GM12878 (cell line): ENCODE data around the gene IQGAP1. TPM values are rescaled to one million over a fixed set of nuclear protein-coding genes. Genes with fewer than 3 reads are reported as not detected.

Experiments
- ATAC-seq: fragments of 200-7000 bp; cut with Tn5 transposase; 3 replicates; pipeline ENCODE4 v1.9.1; 2020; ENCODE audit warnings: mild to moderate bottlenecking, moderate library complexity
- BruUV-seq: library from RNA; stranded (reverse); fragments of 400-500 nt; replicated peaks from 2 replicates; lab custom pipeline; 2021; lab: Mats Ljungman, UMichigan
- CTCF ChIA-PET: fragments of 300-600 bp; sonication (Branson Sonifier 250); formaldehyde crosslinking; extraction: SDS; loops from one replicate; lab custom pipeline; 2021; ENCODE audit warnings: inconsistent platforms; lab: Yijun Ruan, JAX
- POLR2A ChIA-PET: fragments of 350-600 bp; formaldehyde crosslinking; extraction: SDS; loops from one replicate; lab custom pipeline; 2021; ENCODE audit warnings: inconsistent platforms; lab: Charles Lee
- RAD21 ChIA-PET: fragments of 300-600 bp; sonication (Branson Sonifier 250); formaldehyde crosslinking; loops from one replicate; lab custom pipeline; 2023; ENCODE audit warnings: antibody characterized with exemption; ENCODE audit not compliant: unreplicated experiment; lab: Charles Lee
- SMC1A ChIA-PET: fragments of 300-600 bp; sonication (Branson Sonifier 250); formaldehyde crosslinking; loops from one replicate; lab custom pipeline; 2023; ENCODE audit not compliant: unreplicated experiment, uncharacterized antibody; lab: Charles Lee
- DNase-seq: peaks from one replicate; pipeline ENCODE4 v3.0.0-alpha.2; 2011; ENCODE audit warnings: low read depth, low spot score
- FAIRE-seq: peaks from 3 replicates; lab custom pipeline; 2011; peaks lifted over from hg19 to GRCh38; lab: Jason Lieb, UNC
- H2AFZ ChIP-seq: 2 replicates; pipeline ENCODE4 v1.6.0; 2011; ENCODE audit warnings: low read depth, low read length, control low read depth; ENCODE audit not compliant: control insufficient read depth
- H3K27ac ChIP-seq: 2 replicates; pipeline ENCODE4 v1.5.1; 2011; ENCODE audit warnings: control low read depth; ENCODE audit not compliant: control insufficient read depth, insufficient read depth
- H3K27me3 ChIP-seq, 2 experiments: replicated peaks in 1 of 2; 2 replicates each; pipeline versions ENCODE4 v1.6.0 to v1.6.1; 2011; ENCODE audit warnings: low read length in 1 of 2; ENCODE audit not compliant: control insufficient read depth in 2 of 2, insufficient read depth in 2 of 2
- H3K36me3 ChIP-seq, 2 experiments: 2 replicates each; pipeline ENCODE4 v1.5.1; 2011; ENCODE audit warnings: low read length in 1 of 2; ENCODE audit not compliant: control insufficient read depth in 2 of 2, insufficient read depth in 2 of 2
- H3K4me1 ChIP-seq: 2 replicates; pipeline ENCODE4 v1.6.1; 2011; ENCODE audit warnings: mild to moderate bottlenecking, low read length, moderate library complexity, mixed read lengths; ENCODE audit not compliant: control insufficient read depth, insufficient read depth
- H3K4me2 ChIP-seq: 2 replicates; pipeline ENCODE4 v1.6.0; 2011; ENCODE audit warnings: control low read depth; ENCODE audit not compliant: control insufficient read depth, insufficient read depth
- H3K4me3 ChIP-seq: fragments of 200-600 bp; sonication (generic); 2 replicates; pipeline ENCODE4 v1.5.1; 2016
- H3K79me2 ChIP-seq: 2 replicates; pipeline ENCODE4 v1.6.0; 2011; ENCODE audit warnings: low read length; ENCODE audit not compliant: control insufficient read depth, insufficient read depth
- H3K9ac ChIP-seq: 2 replicates; pipeline ENCODE4 v1.8.0; 2011; ENCODE audit warnings: low read length, control low read depth, mixed read lengths; ENCODE audit not compliant: control insufficient read depth, insufficient read depth
- H3K9me3 ChIP-seq: replicated peaks from 3 replicates; pipeline ENCODE4 v1.5.1; 2011; ENCODE audit warnings: mild to moderate bottlenecking, low read length; ENCODE audit not compliant: control insufficient read depth, insufficient read depth
- H4K20me1 ChIP-seq: 2 replicates; pipeline ENCODE4 v1.6.0; 2011; ENCODE audit not compliant: control insufficient read depth, insufficient read depth
- ATF3 ChIP-seq: IDR thresholded peaks from 2 replicates; pipeline ENCODE4 v1.6.1; 2011; ENCODE audit warnings: low read depth, mild to moderate bottlenecking, low read length, moderate library complexity, borderline replicate concordance; ENCODE audit errors: extremely low read depth
- BCL3 ChIP-seq: IDR thresholded peaks from 2 replicates; pipeline ENCODE4 v1.6.1; 2011; ENCODE audit warnings: borderline replicate concordance, low read depth, mild to moderate bottlenecking, moderate library complexity, low read length; ENCODE audit not compliant: insufficient read depth, poor library complexity, severe bottlenecking
- CHD4 ChIP-seq: fragments of 200-600 bp; sonication (generic); IDR thresholded peaks from 2 replicates; pipeline ENCODE4 v1.6.1; 2016; ENCODE audit warnings: mild to moderate bottlenecking
- CREM ChIP-seq: IDR thresholded peaks from 2 replicates; pipeline ENCODE4 v1.6.1; 2014; ENCODE audit warnings: antibody characterized with exemption, low read depth
- E2F8 ChIP-seq: fragments of 450-650 bp; IDR thresholded peaks from 2 replicates; pipeline ENCODE4 v1.6.1; 2018; ENCODE audit warnings: mild to moderate bottlenecking, low read depth, moderate library complexity; ENCODE audit not compliant: partially characterized antibody
- EGR1 ChIP-seq, 2 experiments: IDR thresholded peaks; 1 replicate in 1 of 2; 2 replicates in 1 of 2; pipeline ENCODE4 v1.6.1; 2011 to 2012; ENCODE audit warnings: low read depth in 2 of 2, low read length in 2 of 2, borderline replicate concordance in 1 of 2, mild to moderate bottlenecking in 1 of 2, moderate library complexity in 1 of 2
- HDAC6 ChIP-seq: fragments of 200-600 bp; sonication (generic); IDR thresholded peaks from one replicate; pipeline ENCODE4 v1.8.0; 2017; ENCODE audit warnings: antibody characterized with exemption; ENCODE audit not compliant: unreplicated experiment
- KLF5 ChIP-seq: fragments of 450-650 bp; IDR thresholded peaks from 2 replicates; pipeline ENCODE4 v1.6.1; 2014; ENCODE audit warnings: mild to moderate bottlenecking; ENCODE audit not compliant: partially characterized antibody
- MTA3 ChIP-seq: IDR thresholded peaks from 2 replicates; pipeline ENCODE4 v1.6.1; 2012; ENCODE audit warnings: low read length, inconsistent platforms, borderline replicate concordance
- NFIC ChIP-seq: IDR thresholded peaks from 2 replicates; pipeline ENCODE4 v1.6.1; 2012; ENCODE audit warnings: low read depth, mild to moderate bottlenecking, inconsistent platforms, low read length, moderate library complexity
- NFYB ChIP-seq: IDR thresholded peaks from 2 replicates; pipeline ENCODE4 v1.6.1; 2011; ENCODE audit warnings: low read depth, mild to moderate bottlenecking, low read length, improper control_type of control experiment, moderate library complexity; ENCODE audit not compliant: insufficient read depth
- RCOR1 ChIP-seq: conservative IDR thresholded peaks from 2 replicates; pipeline ENCODE4 v1.6.1; 2012; ENCODE audit warnings: low read depth, low read length, improper control_type of control experiment
- RFX5 ChIP-seq: IDR thresholded peaks from 2 replicates; pipeline ENCODE4 v1.6.1; 2011; ENCODE audit warnings: low read depth, low read length, improper control_type of control experiment
- SIX5 ChIP-seq: IDR thresholded peaks from 2 replicates; pipeline ENCODE4 v1.6.1; 2011; ENCODE audit warnings: mild to moderate bottlenecking, low read depth, low read length, moderate library complexity; ENCODE audit not compliant: severe bottlenecking
- SPI1 ChIP-seq: IDR thresholded peaks from 2 replicates; pipeline ENCODE4 v1.6.1; 2011; ENCODE audit warnings: low read depth, mild to moderate bottlenecking, low read length, moderate library complexity, borderline replicate concordance; ENCODE audit not compliant: insufficient read depth
- SREBF1 ChIP-seq: IDR thresholded peaks from 2 replicates; pipeline ENCODE4 v1.6.1; 2012; ENCODE audit warnings: mild to moderate bottlenecking, low read length
- STAT3 ChIP-seq: IDR thresholded peaks from 2 replicates; pipeline ENCODE4 v1.6.1; 2011; ENCODE audit warnings: low read depth, low read length, improper control_type of control experiment
- ZNF217 ChIP-seq: fragments of 450-650 bp; IDR thresholded peaks from 2 replicates; pipeline ENCODE4 v1.6.1; 2017; ENCODE audit warnings: antibody characterized with exemption, mild to moderate bottlenecking
- WGBS: methylation state at CpG from one replicate; pipeline ENCODE4 v1.1.6; 2016; ENCODE audit warnings: low lambda C conversion rate; ENCODE audit not compliant: insufficient replicate concordance, insufficient coverage; ENCODE audit errors: missing lambda C conversion rate; 5-methylcytosine and 5-hydroxymethylcytosine counted together
- in situ Hi-C: fragments of 300-500 bp; cut with MboI; formaldehyde crosslinking; loops from 9 replicates; pipeline ENCODE4 v1.14.3; 2018; ENCODE audit warnings: mixed read lengths
- intact Hi-C: fragments of 100-400 bp; cut with micrococcal nuclease; formaldehyde crosslinking; loops from one replicate; pipeline ENCODE4 v1.14.2; 2022; ENCODE audit not compliant: unreplicated experiment
- polyA plus RNA-seq, 11 experiments: library from polyadenylated mRNA; depleted of rRNA in 4 of 11; unstranded in 6 of 11; stranded (reverse) in 5 of 11; fragments of >200 nt; fragmentation: Nextera tagmentation in 4 of 11; fragmentation: Illumina TruSeq in 1 of 11; extraction: Ambion mirVana in 4 of 11; extraction: Trizol in 1 of 11; gene quantifications; 1 replicate in 1 of 11; 2 replicates in 10 of 11; pipeline versions ENCODE4 v1.2.1 to v1.2.3, GENCODE V29; 2011 to 2016; ENCODE audit warnings: inconsistent platforms in 2 of 11, missing spikeins in 2 of 11, low read depth in 1 of 11
- total RNA-seq, 4 experiments: library from RNA; depleted of rRNA in 3 of 4; stranded (reverse); fragments of >200 nt in 3 of 4; fragmentation: Illumina TruSeq in 1 of 4; extraction: Trizol in 1 of 4; gene quantifications; 2 replicates each; pipeline versions ENCODE4 v1.2.1 to v1.2.3, GENCODE V29; 2013 to 2021

IQGAP1 gene
- total and polyA plus RNA-seq, 10 of the 15 experiments (the other 5 are each of a cell fraction or from before 2014, with no cell fraction given) = 65.2 to 250 (median 112) TPM

- TF ChIP-seq NFYB (no peak), CHD4 (no peak)
- TF ChIP-seq, all 136 proteins: peak for 0
Measured at GRCh38 chr15:90425726-90426346, 37.8 kb downstream of the IQGAP1 start (continued).

GRCh38 chr15:90427185-90427584 is 39.1 kb downstream of the IQGAP1 start:
- ChIA-PET POLR2A (no interaction called here), CTCF (no interaction called here), RAD21 (no interaction called here), SMC1A (no interaction called here)
- peaks cover 6% of the 10 kb centered on the region for H3K4me1 ChIP-seq
- FAIRE-seq (no peak), DNase-seq (no peak), ATAC-seq (no peak)
- in situ Hi-C loops (no loop called here), intact Hi-C loops (no loop called here)
- H3K9me3 ChIP-seq = no peaks in the 10 kb centered on the region
- no peak overlapping the region for H3K9ac ChIP-seq
- no peak overlapping the region for H2AFZ ChIP-seq
- H3K27me3 ChIP-seq = no peaks in the 10 kb centered on the region
- H3K27ac ChIP-seq = no peak overlapping the region
- peaks cover 17% of the 10 kb centered on the region for H3K79me2 ChIP-seq
- 82% methylated on average over 5 of the region's 5 CpGs for WGBS
- no peaks in the 10 kb centered on the region for H4K20me1 ChIP-seq
- H3K36me3 ChIP-seq = peaks cover 2 to 13% of the 10 kb centered on the region in 2 experiments; a peak in 3 of 4 replicates
- no TSS peak for BruUV-seq
- H3K4me2 ChIP-seq = no peak overlapping the region
- H3K4me3 ChIP-seq = no peak overlapping the region
- no peak for TF ChIP-seq SREBF1
- no peak for TF ChIP-seq EGR1 (IDR thresholded peaks at IDR 0.05; ENCODE audit: borderline replicate concordance in 1 of 2, low read depth in 2 of 2, low read length in 2 of 2)
- TF ChIP-seq BCL3 = no peak
- no peak for TF ChIP-seq KLF5
- no peak for TF ChIP-seq E2F8
- no peak for TF ChIP-seq SIX5
- no peak for TF ChIP-seq ATF3
- TF ChIP-seq CREM = no peak
- TF ChIP-seq RCOR1 = no peak
- no peak for TF ChIP-seq MTA3
- no peak for TF ChIP-seq RFX5
- TF ChIP-seq STAT3 = no peak
- TF ChIP-seq ZNF217 = no peak
- no peak for TF ChIP-seq NFIC
- no peak for TF ChIP-seq HDAC6
- no peak for TF ChIP-seq SPI1
